Endometrial microvascular endothelial cells (primary cell): ENCODE data around the gene SCGB1A1. TPM values are rescaled to one million over a fixed set of nuclear protein-coding genes. Genes with fewer than 3 reads are reported as not detected.

Source experiments
- in situ Hi-C: cut with HindIII; loops from 2 replicates; pipeline ENCODE4 v1.10.0; 2017; ENCODE audit warnings: low sequenced_read_pairs, low pct_unique_long_range_greater_than_20kb; ENCODE audit errors: inconsistent ontology term
- total RNA-seq: library from RNA; depleted of rRNA; stranded (reverse); fragments of >200 nt; gene quantifications from one replicate; pipeline ENCODE4 v1.2.3, GENCODE V29; 2015; ENCODE audit errors: inconsistent ontology term

SCGB1A1 gene
- total RNA-seq, 1 donor from 2014 or later = not detected

DNA sequence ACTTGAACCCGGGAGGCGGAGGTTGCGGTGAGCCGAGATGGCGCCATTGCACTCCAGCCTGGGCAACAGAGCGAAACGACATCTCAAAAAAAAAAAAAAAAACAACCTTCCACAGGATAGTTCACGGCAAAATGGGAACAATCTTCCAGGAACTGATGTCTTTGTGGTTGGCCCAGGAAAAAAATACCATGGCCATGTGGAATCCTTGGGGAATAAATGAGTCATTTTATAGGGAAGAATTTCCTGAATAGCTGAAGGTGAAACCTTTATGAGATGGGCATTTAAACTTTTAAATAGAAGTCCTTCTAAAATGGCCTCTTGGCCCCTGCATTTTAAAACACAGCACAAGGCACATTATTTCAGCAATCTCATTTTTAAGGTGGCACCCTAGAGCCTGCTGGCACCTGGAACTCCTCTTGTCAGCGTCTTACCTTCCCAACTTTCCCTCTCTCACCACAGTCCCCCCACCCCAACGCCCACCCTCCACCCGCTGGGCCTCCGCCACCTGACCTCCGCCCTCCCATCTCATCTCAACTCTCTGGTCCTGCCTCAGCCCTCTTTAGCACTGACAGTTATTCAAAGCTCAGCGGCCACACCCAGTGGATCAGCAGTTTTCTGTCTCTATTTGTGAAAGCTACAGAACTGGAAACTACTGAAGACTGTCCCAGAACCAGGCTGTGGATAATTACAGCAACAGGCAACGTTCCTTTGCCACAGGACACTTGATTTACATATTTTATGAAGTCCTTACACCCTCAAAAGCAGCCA lies 43.1 kb downstream of the SCGB1A1 start:
- in situ Hi-C loops = no loop called here

DNA sequence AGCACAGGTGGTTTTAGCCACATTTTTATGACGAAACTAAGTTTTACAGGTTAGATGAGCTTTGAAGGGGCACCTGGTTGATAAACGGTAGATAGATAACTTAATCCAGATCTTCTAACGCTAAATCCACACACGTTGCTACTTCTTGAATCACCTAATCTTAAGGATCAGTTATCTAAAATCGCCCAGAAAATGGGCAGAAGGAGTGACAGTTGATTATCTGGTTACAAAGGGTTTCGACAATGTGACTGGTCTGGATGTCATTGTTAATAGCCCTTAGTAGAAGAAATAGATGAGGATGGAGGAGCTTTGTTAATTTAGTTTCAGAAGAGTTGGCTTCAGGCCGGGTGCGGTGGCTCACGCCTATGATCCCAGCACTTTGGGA lies 43.7 kb downstream of the SCGB1A1 start:
- in situ Hi-C loops = no loop called here

DNA sequence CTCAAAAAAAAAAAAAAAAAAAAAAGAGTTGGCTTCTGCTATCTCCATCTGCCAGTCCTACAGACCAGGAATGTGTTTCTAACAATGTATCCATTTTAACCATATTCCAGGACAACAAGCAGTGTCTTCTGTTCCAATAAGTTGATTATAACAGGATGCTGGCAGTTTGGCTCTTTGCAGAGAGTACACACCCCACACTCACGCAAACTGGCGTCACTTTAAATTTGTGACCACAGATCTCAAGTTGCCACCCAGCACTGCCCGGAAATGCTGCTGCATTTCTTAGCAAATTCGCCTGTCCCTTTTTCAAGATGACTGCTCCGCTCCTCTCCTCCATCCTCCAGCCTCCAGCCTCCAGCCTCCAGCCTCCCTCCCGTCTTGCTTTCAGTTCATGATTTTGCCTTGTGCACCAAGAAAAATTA lies 44.3 kb downstream of the SCGB1A1 start:
- in situ Hi-C loops = no loop called here

DNA sequence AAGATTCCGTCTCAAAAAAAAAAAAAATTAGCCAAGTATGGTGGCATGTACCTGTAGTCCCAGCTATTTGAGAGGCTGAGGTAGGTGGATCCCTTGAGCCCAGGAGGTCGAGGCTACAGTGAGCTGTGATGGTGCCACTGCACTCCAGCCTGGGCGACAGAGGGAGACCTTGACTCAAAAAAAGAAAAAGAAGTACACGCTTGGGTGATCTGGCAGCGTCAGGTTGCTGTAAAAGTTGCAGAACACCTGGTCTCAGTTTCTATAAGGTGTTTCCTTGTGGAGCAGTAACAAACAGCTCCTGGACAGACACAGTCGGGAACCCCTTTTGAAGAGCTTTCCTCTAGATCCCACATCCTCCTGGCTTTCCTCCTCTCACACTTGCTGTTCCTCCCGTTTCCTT lies 45.8 kb downstream of the SCGB1A1 start:
- in situ Hi-C loops = no loop called here

DNA sequence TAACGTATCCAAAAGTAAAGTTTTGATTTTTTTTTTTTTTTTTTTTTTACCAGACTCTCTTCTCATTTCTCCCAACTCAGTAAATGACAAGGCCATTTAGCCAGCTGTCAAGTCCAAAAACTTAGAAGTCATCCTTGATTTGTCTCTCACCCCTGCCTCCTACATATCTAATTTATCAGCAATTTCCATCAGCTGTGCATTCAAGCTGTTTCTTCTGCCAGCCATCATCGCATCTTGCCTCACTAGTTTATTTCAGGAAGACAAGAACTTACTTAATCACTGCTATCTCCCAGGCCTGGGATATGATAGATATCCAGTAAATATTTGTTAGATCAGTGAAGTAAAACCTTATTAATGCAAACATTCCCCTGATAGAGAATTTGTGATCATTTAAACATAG lies 47.6 kb downstream of the SCGB1A1 start:
- in situ Hi-C loops = no loop called here

DNA sequence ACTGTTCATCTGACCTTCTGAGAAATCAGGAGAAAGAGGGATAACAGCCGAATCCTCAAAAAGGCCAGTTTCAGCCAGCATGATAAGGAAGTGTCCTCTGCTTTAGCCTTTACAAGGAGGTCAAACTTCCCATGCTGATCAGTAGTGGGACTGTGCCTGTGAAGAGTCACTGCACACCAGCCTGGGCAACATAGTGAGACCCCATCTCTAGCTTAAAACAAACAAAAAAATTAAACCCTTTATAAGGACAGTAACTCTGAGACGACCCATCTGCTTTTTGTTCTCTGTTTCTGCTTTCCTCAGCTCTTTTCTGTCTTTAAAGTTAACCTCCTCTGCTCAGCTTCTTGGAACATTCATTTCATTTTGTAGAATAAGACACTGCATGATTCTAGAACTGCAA lies 49.7 kb downstream of the SCGB1A1 start:
- in situ Hi-C loops = no loop called here

DNA sequence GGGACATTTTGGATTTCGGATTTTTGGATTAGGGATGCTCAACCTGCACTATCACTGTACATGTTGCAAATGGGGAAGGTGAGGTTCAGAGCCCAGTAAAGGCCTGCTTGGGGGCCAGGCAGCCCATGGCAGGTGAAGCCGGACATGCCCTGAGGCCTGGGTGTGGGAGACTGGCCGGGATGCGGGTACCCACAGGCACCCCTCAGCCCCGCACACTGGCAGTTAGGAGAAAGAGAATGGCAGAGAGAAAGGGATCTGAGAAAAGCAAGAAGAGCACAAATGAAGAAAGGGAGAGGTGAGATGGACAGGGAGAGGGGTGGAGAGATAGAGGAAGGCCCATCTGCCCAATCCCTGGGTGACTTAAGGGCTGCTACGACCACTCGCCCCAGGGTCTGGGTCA lies 52.8 kb downstream of the SCGB1A1 start:
- in situ Hi-C loops = no loop called here

DNA sequence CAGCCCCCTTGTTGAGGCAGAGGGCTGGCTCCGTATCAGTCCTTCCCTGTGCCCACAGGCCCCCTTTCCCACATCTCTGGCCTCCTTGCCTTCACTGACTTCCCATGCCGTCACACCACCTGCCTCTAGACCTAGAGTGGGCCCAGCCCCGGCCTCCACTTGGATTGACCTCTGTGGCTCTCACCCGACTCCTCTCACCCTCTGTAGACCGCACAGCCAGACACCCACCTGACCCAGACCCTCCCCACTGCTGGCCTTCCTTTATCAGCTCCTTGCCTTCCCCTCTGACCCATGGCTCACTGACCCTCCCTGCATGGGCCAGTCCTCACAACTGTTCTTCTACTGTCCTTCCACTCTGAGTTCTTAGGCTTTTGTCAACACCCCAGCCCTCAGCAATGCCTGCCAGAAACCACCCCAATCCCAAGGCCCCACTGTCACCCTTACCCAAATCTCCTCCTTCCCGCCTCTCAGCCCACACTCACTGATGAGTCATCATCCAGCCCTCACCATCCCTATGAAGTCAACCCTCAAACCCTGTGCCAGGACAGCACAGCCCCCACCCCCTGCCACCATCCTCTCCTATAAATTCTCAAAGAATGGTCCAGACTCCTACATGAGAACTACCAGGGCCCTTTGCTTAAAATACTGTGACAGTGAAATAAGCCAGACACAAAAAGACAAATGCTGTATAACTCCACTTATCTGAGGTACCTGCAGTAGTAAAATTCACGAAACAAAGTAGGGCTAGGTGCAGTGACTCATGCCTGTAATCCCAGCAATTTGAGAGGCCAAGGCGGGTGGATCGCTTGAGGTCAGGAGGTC lies 53.4 kb downstream of the SCGB1A1 start:
- in situ Hi-C loops = no loop called here

Other genes with a start within 250 kb of the SCGB1A1 start
- gene SCGB1D1, start 228.8 kb upstream of the SCGB1A1 start, total RNA-seq = not detected
- gene SCGB2A1, start 210.4 kb upstream of the SCGB1A1 start, total RNA-seq = not detected
- gene SCGB1D2, start 176.8 kb upstream of the SCGB1A1 start, total RNA-seq = not detected
- not detected for gene SCGB2A2, start 148.9 kb upstream of the SCGB1A1 start, total RNA-seq
- gene SCGB1D4, start 120.0 kb upstream of the SCGB1A1 start, total RNA-seq = not detected
- gene ASRGL1, start 81.6 kb upstream of the SCGB1A1 start, total RNA-seq = 53.3 TPM
- 299 TPM for gene AHNAK, start 127.8 kb downstream of the SCGB1A1 start, total RNA-seq
- 1,762 TPM for gene EEF1G, start 154.9 kb downstream of the SCGB1A1 start, total RNA-seq
- 12.7 TPM for gene TUT1, start 172.5 kb downstream of the SCGB1A1 start, total RNA-seq
- gene MTA2, start 182.8 kb downstream of the SCGB1A1 start, total RNA-seq = 195 TPM
- 42.1 TPM for gene EML3, start 193.7 kb downstream of the SCGB1A1 start, total RNA-seq
- gene ROM1, start 194.2 kb downstream of the SCGB1A1 start, total RNA-seq = 8.0 TPM
- gene B3GAT3, start 203.0 kb downstream of the SCGB1A1 start, total RNA-seq = 40.0 TPM
- gene GANAB, start 227.6 kb downstream of the SCGB1A1 start, total RNA-seq = 294 TPM
- 35.2 TPM for gene INTS5, start 234.3 kb downstream of the SCGB1A1 start, total RNA-seq
- 87.7 TPM for gene C11orf98, start 246.2 kb downstream of the SCGB1A1 start, total RNA-seq
- 3.9 TPM for gene CSKMT, start 246.3 kb downstream of the SCGB1A1 start, total RNA-seq